A549 (cell line): ENCODE results near the gene ALPK3.

Experiments
- BHLHE40 ChIP-seq: IDR thresholded peaks from 2 replicates; pipeline ENCODE4 v1.6.1; 2012; ENCODE audit warnings: low read depth, low read length, inconsistent platforms
- CHD2 ChIP-seq: fragments of 150-350 bp; IDR thresholded peaks from 2 replicates; pipeline ENCODE4 v1.6.1; 2014; ENCODE audit warnings: low read length; ENCODE audit not compliant: partially characterized antibody
- CTCF ChIP-seq: fragments of >200 bp; sonication (Bioruptor Twin); formaldehyde crosslinking; IDR thresholded peaks from 3 replicates; pipeline ENCODE4 v1.5.1; 2016
- EHMT2 ChIP-seq: fragments of 200-600 bp; sonication (generic); IDR thresholded peaks from 2 replicates; pipeline ENCODE4 v1.6.1; 2016; ENCODE audit warnings: antibody characterized with exemption, low read depth, mild to moderate bottlenecking, moderate library complexity
- HDAC2 ChIP-seq: fragments of 200-600 bp; sonication (generic); IDR thresholded peaks from 2 replicates; pipeline ENCODE4 v1.6.1; 2016
- MAFK ChIP-seq: fragments of 450-650 bp; IDR thresholded peaks from 2 replicates; pipeline ENCODE4 v1.6.1; 2014; ENCODE audit not compliant: partially characterized antibody
- MAZ ChIP-seq: fragments of 150-350 bp; IDR thresholded peaks from 2 replicates; pipeline ENCODE4 v1.6.1; 2014; ENCODE audit warnings: antibody characterized with exemption, low read depth, low read length, borderline replicate concordance
- PBX3 ChIP-seq: IDR thresholded peaks from 2 replicates; pipeline ENCODE4 v1.6.1; 2012
- POLR2A ChIP-seq: IDR thresholded peaks from 2 replicates; pipeline ENCODE4 v1.6.1; 2012; ENCODE audit warnings: mild to moderate bottlenecking, low read length
- RCOR1 ChIP-seq: fragments of 150-350 bp; IDR thresholded peaks from 2 replicates; pipeline ENCODE4 v1.6.1; 2014; ENCODE audit warnings: antibody characterized with exemption, low read length, low read depth
- REST ChIP-seq: fragments of 200-600 bp; sonication (generic); IDR thresholded peaks from 2 replicates; pipeline ENCODE4 v1.6.1; 2016; ENCODE audit warnings: antibody characterized with exemption, mild to moderate bottlenecking, moderate library complexity

GRCh38 chr15:84811151-84811550 is 6.0 kb upstream of the ALPK3 start:
- TF ChIP-seq PBX3 (no peak), EHMT2 (no peak), MAZ (no peak), CHD2 (no peak), CTCF (no peak), HDAC2 (no peak), POLR2A (no peak), REST (no peak), MAFK (no peak), RCOR1 (no peak), BHLHE40 (no peak)
